ENCODE results near the gene RFFL.

DNA sequence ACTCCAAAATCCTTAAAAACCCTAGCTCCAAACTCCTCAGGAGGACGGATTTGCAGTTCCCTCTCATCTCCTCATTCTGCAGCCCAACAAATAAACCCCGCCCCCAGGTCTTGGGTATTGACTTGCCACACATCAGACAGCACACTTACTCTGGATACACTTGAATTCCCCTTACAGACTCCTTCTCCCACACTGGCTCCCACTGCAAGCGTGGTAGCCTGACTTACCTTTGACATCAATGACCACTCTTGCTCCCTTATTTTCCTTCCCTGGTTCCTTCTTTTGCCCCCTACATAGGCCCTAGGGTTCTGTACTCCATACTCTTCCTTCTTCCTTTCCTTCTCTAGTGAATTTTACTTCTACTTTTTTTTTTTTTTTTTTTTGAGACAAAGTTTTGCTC, 7.5 kb downstream of the RFFL start:
- TF ChIP-seq, protein P1, sequence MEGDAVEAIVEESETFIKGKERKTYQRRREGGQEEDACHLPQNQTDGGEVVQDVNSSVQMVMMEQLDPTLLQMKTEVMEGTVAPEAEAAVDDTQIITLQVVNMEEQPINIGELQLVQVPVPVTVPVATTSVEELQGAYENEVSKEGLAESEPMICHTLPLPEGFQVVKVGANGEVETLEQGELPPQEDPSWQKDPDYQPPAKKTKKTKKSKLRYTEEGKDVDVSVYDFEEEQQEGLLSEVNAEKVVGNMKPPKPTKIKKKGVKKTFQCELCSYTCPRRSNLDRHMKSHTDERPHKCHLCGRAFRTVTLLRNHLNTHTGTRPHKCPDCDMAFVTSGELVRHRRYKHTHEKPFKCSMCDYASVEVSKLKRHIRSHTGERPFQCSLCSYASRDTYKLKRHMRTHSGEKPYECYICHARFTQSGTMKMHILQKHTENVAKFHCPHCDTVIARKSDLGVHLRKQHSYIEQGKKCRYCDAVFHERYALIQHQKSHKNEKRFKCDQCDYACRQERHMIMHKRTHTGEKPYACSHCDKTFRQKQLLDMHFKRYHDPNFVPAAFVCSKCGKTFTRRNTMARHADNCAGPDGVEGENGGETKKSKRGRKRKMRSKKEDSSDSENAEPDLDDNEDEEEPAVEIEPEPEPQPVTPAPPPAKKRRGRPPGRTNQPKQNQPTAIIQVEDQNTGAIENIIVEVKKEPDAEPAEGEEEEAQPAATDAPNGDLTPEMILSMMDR (IDR thresholded peaks at IDR 0.05) = no peak
- TF ChIP-seq POLR2AphosphoS5 (IDR thresholded peaks at IDR 0.05) (no peak), POLR2A (IDR thresholded peaks at IDR 0.05) (no peak)
